Lung microvascular endothelial cell (primary cell): ENCODE data around the gene DYRK1A. TPM values are rescaled to one million over a fixed set of nuclear protein-coding genes. Genes with fewer than 3 reads are reported as not detected.

Experiments
- DNase-seq, 2 donors: peaks; one replicate each; pipeline versions ENCODE4 v3.0.0 to v3.0.0-alpha.2; 2010; ENCODE audit warnings: low read depth in 2 of 2
- total RNA-seq: library from RNA; depleted of rRNA; stranded (reverse); fragments of >200 nt; gene quantifications from 2 replicates; pipeline ENCODE4 v1.2.1, GENCODE V29; 2014

DYRK1A gene
- total RNA-seq, 1 donor from 2014 or later = 72.4 TPM

- DNase-seq = peak; percentile 68 to 82
Measured at GRCh38 chr21:37365517-37366481, 774 bp upstream of the DYRK1A start.

GRCh38 chr21:37367336-37367702, 746 bp downstream of the DYRK1A start:
- no peak for DNase-seq

- peak; percentile 50 to 62 for DNase-seq
Measured at GRCh38 chr21:37367703-37368540, 1.3 kb downstream of the DYRK1A start.

GRCh38 chr21:37368541-37369279, 2.1 kb downstream of the DYRK1A start:
- DNase-seq = peak in 1 of 2 donors; percentile 62

GRCh38 chr21:37369307-37369854, 2.8 kb downstream of the DYRK1A start:
- DNase-seq = peak; percentile 17 to 19

- DNase-seq = peak; percentile 66 to 83
Measured at GRCh38 chr21:37370152-37371040, 3.8 kb downstream of the DYRK1A start.

- no peak for DNase-seq
Measured at GRCh38 chr21:37371041-37371397, 4.4 kb downstream of the DYRK1A start.

GRCh38 chr21:37372127-37372731, 5.7 kb downstream of the DYRK1A start:
- DNase-seq = no peak

GRCh38 chr21:37372951-37373350, 6.4 kb downstream of the DYRK1A start:
- DNase-seq = no peak

GRCh38 chr21:37373539-37373938, 7.0 kb downstream of the DYRK1A start:
- no peak for DNase-seq

GRCh38 chr21:37374027-37374426, 7.5 kb downstream of the DYRK1A start:
- DNase-seq = peak; percentile 57 to 83

GRCh38 chr21:37375866-37376574, 9.4 kb downstream of the DYRK1A start:
- no peak for DNase-seq

GRCh38 chr21:37378700-37379139, 12.1 kb downstream of the DYRK1A start:
- no peak for DNase-seq

- no peak for DNase-seq
Measured at GRCh38 chr21:37380349-37381323, 14.1 kb downstream of the DYRK1A start.

GRCh38 chr21:37381883-37382585, 15.5 kb downstream of the DYRK1A start:
- no peak for DNase-seq

GRCh38 chr21:37383086-37383485, 16.5 kb downstream of the DYRK1A start:
- no peak for DNase-seq

GRCh38 chr21:37383784-37384311, 17.3 kb downstream of the DYRK1A start:
- no peak for DNase-seq
